HepG2 (cell line): ENCODE results near the gene JAGN1. TPM values are rescaled to one million over a fixed set of nuclear protein-coding genes. Genes with fewer than 3 reads are reported as not detected.

Experiments
- ARID2 ChIP-seq: sonication (generic); formaldehyde crosslinking; IDR thresholded peaks from 2 replicates; pipeline ENCODE4 v1.8.1; 2022; ENCODE audit warnings: mild to moderate bottlenecking, missing genetic modification reagents, borderline replicate concordance
- CHCHD3 ChIP-seq: sonication (generic); formaldehyde crosslinking; IDR thresholded peaks from 2 replicates; pipeline ENCODE4 v1.8.0; 2022; ENCODE audit warnings: mild to moderate bottlenecking, missing genetic modification reagents, moderate library complexity
- FOXP1 ChIP-seq, 2 experiments: fragments of 450-650 bp in 1 of 2; IDR thresholded peaks; 2 replicates each; pipeline ENCODE4 v1.6.1; 2017 to 2018; ENCODE audit warnings: antibody characterized with exemption in 1 of 2
- HNF4G ChIP-seq, 2 experiments: sonication (generic) in 1 of 2; formaldehyde crosslinking in 1 of 2; IDR thresholded peaks; 2 replicates each; pipeline versions ENCODE4 v1.4.0 to v1.6.1; 2011 to 2020; ENCODE audit warnings: borderline replicate concordance in 2 of 2, low read depth in 2 of 2, mild to moderate bottlenecking in 2 of 2, low read length in 1 of 2, missing genetic modification reagents in 1 of 2, moderate library complexity in 1 of 2
- KDM4B ChIP-seq: sonication (generic); formaldehyde crosslinking; IDR thresholded peaks from 2 replicates; pipeline ENCODE4 v1.4.0; 2020; ENCODE audit warnings: missing genetic modification reagents
- MEIS2 ChIP-seq: sonication (generic); formaldehyde crosslinking; IDR thresholded peaks from 2 replicates; pipeline ENCODE4 v1.9.0; 2021; ENCODE audit warnings: mild to moderate bottlenecking, missing genetic modification reagents
- MZF1 ChIP-seq: sonication (generic); formaldehyde crosslinking; IDR thresholded peaks from 2 replicates; pipeline ENCODE4 v1.8.1; 2023; ENCODE audit warnings: mild to moderate bottlenecking, missing genetic modification reagents, borderline replicate concordance
- PPARG ChIP-seq: conservative IDR thresholded peaks from 2 replicates; pipeline ENCODE4 v1.6.1; 2016; ENCODE audit warnings: missing biosample characterization, missing genetic modification reagents
- RBM39 ChIP-seq: fragments of 200-400 bp; formaldehyde crosslinking; IDR thresholded peaks from one replicate; pipeline ENCODE4 v1.6.1; 2018; ENCODE audit warnings: antibody characterized with exemption, mild to moderate bottlenecking, low read depth, low read length; ENCODE audit not compliant: poor library complexity, severe bottlenecking
- REL ChIP-seq: sonication (generic); formaldehyde crosslinking; conservative IDR thresholded peaks from 2 replicates; pipeline ENCODE4 v1.8.0; 2022; ENCODE audit warnings: mild to moderate bottlenecking, missing genetic modification reagents, moderate library complexity
- SOX13 ChIP-seq, 3 experiments: fragments of 450-650 bp in 1 of 3; sonication (generic) in 1 of 3; formaldehyde crosslinking in 1 of 3; IDR thresholded peaks in 2 of 3; conservative IDR thresholded peaks in 1 of 3; 2 replicates each; pipeline versions ENCODE4 v1.5.0 to v1.6.1; 2016 to 2020; ENCODE audit warnings: antibody characterized with exemption in 1 of 3, mild to moderate bottlenecking in 1 of 3, missing compliant biosample characterization in 1 of 3, missing genetic modification reagents in 1 of 3, moderate library complexity in 1 of 3
- ZFP90 ChIP-seq: sonication (generic); formaldehyde crosslinking; IDR thresholded peaks from 2 replicates; pipeline ENCODE4 v1.8.0; 2022; ENCODE audit warnings: missing genetic modification reagents, mild to moderate bottlenecking, inconsistent platforms, borderline replicate concordance
- ZNF564 ChIP-seq: sonication (generic); formaldehyde crosslinking; IDR thresholded peaks from 2 replicates; pipeline ENCODE4 v1.8.1; 2023; ENCODE audit warnings: mild to moderate bottlenecking, missing genetic modification reagents
- polyA plus RNA-seq, 8 experiments: library from polyadenylated mRNA; depleted of rRNA in 3 of 8; stranded (reverse) in 7 of 8; unstranded in 1 of 8; fragments of >200 nt; fragmentation: Illumina TruSeq in 4 of 8; extraction: Trizol in 4 of 8; gene quantifications; 2 replicates each; pipeline versions ENCODE4 v1.2.1 to v1.2.3, GENCODE V29; 2011 to 2016; ENCODE audit warnings: low read depth in 4 of 8, missing spikeins in 1 of 8, mixed read lengths in 1 of 8; ENCODE audit not compliant: insufficient read depth in 1 of 8
- total RNA-seq, 5 experiments: library from RNA; depleted of rRNA; stranded (reverse); fragments of >200 nt; fragmentation: Illumina TruSeq; extraction: Trizol; gene quantifications; 2 replicates each; pipeline ENCODE4 v1.2.3, GENCODE V29; 2016; ENCODE audit warnings: low read depth in 1 of 5
- TF ChIP-seq, protein P1 (sequence below): sonication (generic); formaldehyde crosslinking; IDR thresholded peaks from 2 replicates; pipeline ENCODE4 v1.4.0; 2020; ENCODE audit warnings: mild to moderate bottlenecking, low read depth, missing genetic modification reagents
- TF ChIP-seq, protein P2 (sequence below): sonication (generic); formaldehyde crosslinking; conservative IDR thresholded peaks from 2 replicates; pipeline ENCODE4 v1.4.0; 2020; ENCODE audit warnings: mild to moderate bottlenecking, missing genetic modification reagents, moderate library complexity
- TF ChIP-seq, protein P3 (sequence below): sonication (generic); formaldehyde crosslinking; IDR thresholded peaks from 2 replicates; pipeline ENCODE4 v1.4.0; 2020; ENCODE audit warnings: missing genetic modification reagents
- TF ChIP-seq, protein P4 (sequence below): sonication (generic); formaldehyde crosslinking; IDR thresholded peaks from 2 replicates; pipeline ENCODE4 v1.4.0; 2020; ENCODE audit warnings: missing genetic modification reagents
- TF ChIP-seq, protein P5 (sequence below): sonication (generic); formaldehyde crosslinking; conservative IDR thresholded peaks from 2 replicates; pipeline ENCODE4 v1.5.0; 2020; ENCODE audit warnings: missing genetic modification reagents

Gene JAGN1
- total and polyA plus RNA-seq, 2 of the 13 experiments (the other 11 are each of a cell fraction or from before 2014, with no cell fraction given), result 49.9 to 50.9 TPM

DNA sequence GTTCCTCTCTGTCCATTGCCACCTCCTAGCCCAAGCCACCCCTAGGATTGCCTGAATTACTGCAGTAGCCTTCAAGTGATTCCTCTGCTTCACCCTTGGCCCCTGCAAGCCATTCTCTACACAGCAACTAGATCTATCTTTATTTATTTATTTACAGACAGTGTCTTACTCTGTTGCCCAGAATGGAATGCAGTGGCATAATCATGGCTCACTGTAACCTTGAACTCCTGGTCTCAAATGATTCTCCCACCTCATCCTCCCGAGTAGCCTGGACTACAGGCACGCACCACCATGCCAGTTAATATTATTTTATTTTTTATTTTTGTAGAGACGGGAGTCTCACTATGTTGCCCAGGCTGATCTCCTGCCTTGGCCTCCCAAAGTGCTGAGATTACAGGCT, 1.9 kb upstream of the JAGN1 start (continued):
- TF ChIP-seq RBM39 (no peak), PPARG (CRISPR knock-in tag) (no peak), MEIS2 (CRISPR knock-in tag) (no peak), SOX13 (IDR thresholded peaks at IDR 0.05) (no peak), SOX13 (CRISPR knock-in tag; conservative IDR thresholded peaks at IDR 0.05 in 1 of 2, IDR thresholded peaks at IDR 0.05 in 1 of 2) (peak in 1 of 2 experiments; percentile 37; a peak in 1 of 4 replicates), FOXP1 (IDR thresholded peaks at IDR 0.05) (0 out of 2 replicates have a peak, but pooled peaks have one; percentile 18), FOXP1 (CRISPR knock-in tag; IDR thresholded peaks at IDR 0.05) (peak; percentile 63), ZNF564 (CRISPR knock-in tag) (no peak), KDM4B (CRISPR knock-in tag) (no peak), CHCHD3 (no peak), MZF1 (no peak), ARID2 (CRISPR knock-in tag) (no peak), HNF4G (IDR thresholded peaks at IDR 0.05; ENCODE audit: borderline replicate concordance, low read depth, low read length) (peak; percentile 18; the same call in 1 of the 2 replicates), HNF4G (CRISPR knock-in tag; IDR thresholded peaks at IDR 0.05; ENCODE audit: borderline replicate concordance, low read depth) (no peak), REL (CRISPR knock-in tag) (no peak), ZFP90 (no peak)
- TF ChIP-seq, protein P1, sequence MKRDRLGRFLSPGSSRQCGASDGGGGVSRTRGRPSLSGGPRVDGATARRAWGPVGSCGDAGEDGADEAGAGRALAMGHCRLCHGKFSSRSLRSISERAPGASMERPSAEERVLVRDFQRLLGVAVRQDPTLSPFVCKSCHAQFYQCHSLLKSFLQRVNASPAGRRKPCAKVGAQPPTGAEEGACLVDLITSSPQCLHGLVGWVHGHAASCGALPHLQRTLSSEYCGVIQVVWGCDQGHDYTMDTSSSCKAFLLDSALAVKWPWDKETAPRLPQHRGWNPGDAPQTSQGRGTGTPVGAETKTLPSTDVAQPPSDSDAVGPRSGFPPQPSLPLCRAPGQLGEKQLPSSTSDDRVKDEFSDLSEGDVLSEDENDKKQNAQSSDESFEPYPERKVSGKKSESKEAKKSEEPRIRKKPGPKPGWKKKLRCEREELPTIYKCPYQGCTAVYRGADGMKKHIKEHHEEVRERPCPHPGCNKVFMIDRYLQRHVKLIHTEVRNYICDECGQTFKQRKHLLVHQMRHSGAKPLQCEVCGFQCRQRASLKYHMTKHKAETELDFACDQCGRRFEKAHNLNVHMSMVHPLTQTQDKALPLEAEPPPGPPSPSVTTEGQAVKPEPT (CRISPR knock-in tag), result no peak
- TF ChIP-seq, protein P2, sequence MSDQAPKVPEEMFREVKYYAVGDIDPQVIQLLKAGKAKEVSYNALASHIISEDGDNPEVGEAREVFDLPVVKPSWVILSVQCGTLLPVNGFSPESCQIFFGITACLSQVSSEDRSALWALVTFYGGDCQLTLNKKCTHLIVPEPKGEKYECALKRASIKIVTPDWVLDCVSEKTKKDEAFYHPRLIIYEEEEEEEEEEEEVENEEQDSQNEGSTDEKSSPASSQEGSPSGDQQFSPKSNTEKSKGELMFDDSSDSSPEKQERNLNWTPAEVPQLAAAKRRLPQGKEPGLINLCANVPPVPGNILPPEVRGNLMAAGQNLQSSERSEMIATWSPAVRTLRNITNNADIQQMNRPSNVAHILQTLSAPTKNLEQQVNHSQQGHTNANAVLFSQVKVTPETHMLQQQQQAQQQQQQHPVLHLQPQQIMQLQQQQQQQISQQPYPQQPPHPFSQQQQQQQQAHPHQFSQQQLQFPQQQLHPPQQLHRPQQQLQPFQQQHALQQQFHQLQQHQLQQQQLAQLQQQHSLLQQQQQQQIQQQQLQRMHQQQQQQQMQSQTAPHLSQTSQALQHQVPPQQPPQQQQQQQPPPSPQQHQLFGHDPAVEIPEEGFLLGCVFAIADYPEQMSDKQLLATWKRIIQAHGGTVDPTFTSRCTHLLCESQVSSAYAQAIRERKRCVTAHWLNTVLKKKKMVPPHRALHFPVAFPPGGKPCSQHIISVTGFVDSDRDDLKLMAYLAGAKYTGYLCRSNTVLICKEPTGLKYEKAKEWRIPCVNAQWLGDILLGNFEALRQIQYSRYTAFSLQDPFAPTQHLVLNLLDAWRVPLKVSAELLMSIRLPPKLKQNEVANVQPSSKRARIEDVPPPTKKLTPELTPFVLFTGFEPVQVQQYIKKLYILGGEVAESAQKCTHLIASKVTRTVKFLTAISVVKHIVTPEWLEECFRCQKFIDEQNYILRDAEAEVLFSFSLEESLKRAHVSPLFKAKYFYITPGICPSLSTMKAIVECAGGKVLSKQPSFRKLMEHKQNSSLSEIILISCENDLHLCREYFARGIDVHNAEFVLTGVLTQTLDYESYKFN, result peak; percentile 49
- TF ChIP-seq, protein P3, sequence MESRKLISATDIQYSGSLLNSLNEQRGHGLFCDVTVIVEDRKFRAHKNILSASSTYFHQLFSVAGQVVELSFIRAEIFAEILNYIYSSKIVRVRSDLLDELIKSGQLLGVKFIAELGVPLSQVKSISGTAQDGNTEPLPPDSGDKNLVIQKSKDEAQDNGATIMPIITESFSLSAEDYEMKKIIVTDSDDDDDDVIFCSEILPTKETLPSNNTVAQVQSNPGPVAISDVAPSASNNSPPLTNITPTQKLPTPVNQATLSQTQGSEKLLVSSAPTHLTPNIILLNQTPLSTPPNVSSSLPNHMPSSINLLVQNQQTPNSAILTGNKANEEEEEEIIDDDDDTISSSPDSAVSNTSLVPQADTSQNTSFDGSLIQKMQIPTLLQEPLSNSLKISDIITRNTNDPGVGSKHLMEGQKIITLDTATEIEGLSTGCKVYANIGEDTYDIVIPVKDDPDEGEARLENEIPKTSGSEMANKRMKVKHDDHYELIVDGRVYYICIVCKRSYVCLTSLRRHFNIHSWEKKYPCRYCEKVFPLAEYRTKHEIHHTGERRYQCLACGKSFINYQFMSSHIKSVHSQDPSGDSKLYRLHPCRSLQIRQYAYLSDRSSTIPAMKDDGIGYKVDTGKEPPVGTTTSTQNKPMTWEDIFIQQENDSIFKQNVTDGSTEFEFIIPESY (CRISPR knock-in tag), result no peak
- TF ChIP-seq, protein P4, sequence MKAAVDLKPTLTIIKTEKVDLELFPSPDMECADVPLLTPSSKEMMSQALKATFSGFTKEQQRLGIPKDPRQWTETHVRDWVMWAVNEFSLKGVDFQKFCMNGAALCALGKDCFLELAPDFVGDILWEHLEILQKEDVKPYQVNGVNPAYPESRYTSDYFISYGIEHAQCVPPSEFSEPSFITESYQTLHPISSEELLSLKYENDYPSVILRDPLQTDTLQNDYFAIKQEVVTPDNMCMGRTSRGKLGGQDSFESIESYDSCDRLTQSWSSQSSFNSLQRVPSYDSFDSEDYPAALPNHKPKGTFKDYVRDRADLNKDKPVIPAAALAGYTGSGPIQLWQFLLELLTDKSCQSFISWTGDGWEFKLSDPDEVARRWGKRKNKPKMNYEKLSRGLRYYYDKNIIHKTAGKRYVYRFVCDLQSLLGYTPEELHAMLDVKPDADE (CRISPR knock-in tag), result no peak
- TF ChIP-seq, protein P5, sequence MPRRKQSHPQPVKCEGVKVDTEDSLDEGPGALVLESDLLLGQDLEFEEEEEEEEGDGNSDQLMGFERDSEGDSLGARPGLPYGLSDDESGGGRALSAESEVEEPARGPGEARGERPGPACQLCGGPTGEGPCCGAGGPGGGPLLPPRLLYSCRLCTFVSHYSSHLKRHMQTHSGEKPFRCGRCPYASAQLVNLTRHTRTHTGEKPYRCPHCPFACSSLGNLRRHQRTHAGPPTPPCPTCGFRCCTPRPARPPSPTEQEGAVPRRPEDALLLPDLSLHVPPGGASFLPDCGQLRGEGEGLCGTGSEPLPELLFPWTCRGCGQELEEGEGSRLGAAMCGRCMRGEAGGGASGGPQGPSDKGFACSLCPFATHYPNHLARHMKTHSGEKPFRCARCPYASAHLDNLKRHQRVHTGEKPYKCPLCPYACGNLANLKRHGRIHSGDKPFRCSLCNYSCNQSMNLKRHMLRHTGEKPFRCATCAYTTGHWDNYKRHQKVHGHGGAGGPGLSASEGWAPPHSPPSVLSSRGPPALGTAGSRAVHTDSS (CRISPR knock-in tag), result no peak
